SW 1271 (cell line): Measurements from ENCODE around the gene NELL1.
A peak's percentile ranks its signal among the peaks of the same experiment; 100 is the strongest.

Experiments
- DNase-seq, 2 experiments: peaks; one replicate each; lab custom pipeline; 2025; lab: John Stamatoyannopoulos, UW

The NELL1 gene

GRCh38 chr11:21489416-21490115 lies 820.2 kb downstream of the NELL1 start:
- DNase-seq, result no peak

- no peak for DNase-seq
Measured at GRCh38 chr11:21492931-21493330, 823.5 kb downstream of the NELL1 start.

- DNase-seq, result no peak
Measured at GRCh38 chr11:21494946-21495345, 825.6 kb downstream of the NELL1 start.

- DNase-seq, result no peak
Measured at GRCh38 chr11:21495879-21496278, 826.5 kb downstream of the NELL1 start.

- no peak for DNase-seq
Measured at GRCh38 chr11:21501245-21501644, 831.9 kb downstream of the NELL1 start.

GRCh38 chr11:21505070-21505469 lies 835.7 kb downstream of the NELL1 start:
- no peak for DNase-seq

GRCh38 chr11:21511835-21512440 lies 842.6 kb downstream of the NELL1 start:
- peak in 1 of 2 experiments; percentile 5 for DNase-seq

- DNase-seq, result no peak
Measured at GRCh38 chr11:21514316-21514715, 844.9 kb downstream of the NELL1 start.

GRCh38 chr11:21520244-21520643 lies 850.9 kb downstream of the NELL1 start:
- no peak for DNase-seq

- no peak for DNase-seq
Measured at GRCh38 chr11:21529187-21529586, 859.8 kb downstream of the NELL1 start.

- DNase-seq, result no peak
Measured at GRCh38 chr11:21534288-21534687, 864.9 kb downstream of the NELL1 start.

GRCh38 chr11:21537980-21538379 lies 868.6 kb downstream of the NELL1 start:
- DNase-seq, result no peak

GRCh38 chr11:21541187-21541751 lies 871.9 kb downstream of the NELL1 start:
- DNase-seq, result no peak

GRCh38 chr11:21543901-21544300 lies 874.5 kb downstream of the NELL1 start:
- DNase-seq, result no peak

- DNase-seq, result no peak
Measured at GRCh38 chr11:21545699-21546098, 876.3 kb downstream of the NELL1 start.

- DNase-seq, result no peak
Measured at GRCh38 chr11:21546703-21547102, 877.3 kb downstream of the NELL1 start.

- DNase-seq, result no peak
Measured at GRCh38 chr11:21552911-21553310, 883.5 kb downstream of the NELL1 start.

- no peak for DNase-seq
Measured at GRCh38 chr11:21553795-21554194, 884.4 kb downstream of the NELL1 start.

GRCh38 chr11:21554284-21554683 lies 884.9 kb downstream of the NELL1 start:
- no peak for DNase-seq

- no peak for DNase-seq
Measured at GRCh38 chr11:21556926-21557325, 887.5 kb downstream of the NELL1 start.

- DNase-seq, result no peak
Measured at GRCh38 chr11:21560466-21560975, 891.1 kb downstream of the NELL1 start.

- no peak for DNase-seq
Measured at GRCh38 chr11:21561581-21561980, 892.2 kb downstream of the NELL1 start.

GRCh38 chr11:21564095-21564494 lies 894.7 kb downstream of the NELL1 start:
- no peak for DNase-seq
